Measurements from ENCODE around the gene MPG.

The MPG gene

DNA sequence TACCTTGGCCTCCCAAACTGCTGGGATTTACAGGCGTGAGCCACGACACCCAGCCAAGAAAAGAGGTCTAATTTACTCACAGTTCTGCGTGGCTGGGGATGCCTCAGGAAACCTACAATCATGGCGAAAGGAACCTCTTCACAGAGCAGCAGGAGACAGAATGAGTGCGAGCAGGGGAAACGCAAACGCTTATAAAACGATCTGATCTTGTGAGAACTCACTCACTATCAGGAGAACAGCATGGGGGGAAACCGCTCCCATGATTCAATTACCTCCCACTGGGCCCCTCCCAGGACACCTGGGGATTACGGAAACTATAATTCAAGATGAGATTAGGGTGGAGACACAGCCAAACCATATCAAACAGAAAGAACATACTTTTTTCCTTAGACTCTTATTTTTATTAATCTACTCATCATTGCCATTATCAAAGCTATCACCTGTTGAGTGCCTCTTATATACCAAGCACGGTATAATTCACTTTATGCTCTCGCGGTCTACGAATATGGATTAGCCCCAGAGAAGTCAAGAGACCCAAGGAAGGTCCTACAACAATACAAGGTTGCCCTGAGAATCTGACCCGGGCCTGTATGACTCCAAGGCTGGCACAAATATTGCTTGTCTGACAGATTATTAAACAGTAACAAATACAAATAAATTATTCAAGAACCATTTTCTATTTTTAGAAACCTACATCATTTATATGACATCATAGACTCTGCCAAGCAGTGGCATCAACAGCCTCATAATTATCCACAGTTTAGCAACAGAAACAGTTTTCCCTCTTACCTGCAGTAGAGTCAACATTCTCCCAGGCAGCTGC, 27.0 kb upstream of the MPG start:
- no peak for DNase-seq

DNA sequence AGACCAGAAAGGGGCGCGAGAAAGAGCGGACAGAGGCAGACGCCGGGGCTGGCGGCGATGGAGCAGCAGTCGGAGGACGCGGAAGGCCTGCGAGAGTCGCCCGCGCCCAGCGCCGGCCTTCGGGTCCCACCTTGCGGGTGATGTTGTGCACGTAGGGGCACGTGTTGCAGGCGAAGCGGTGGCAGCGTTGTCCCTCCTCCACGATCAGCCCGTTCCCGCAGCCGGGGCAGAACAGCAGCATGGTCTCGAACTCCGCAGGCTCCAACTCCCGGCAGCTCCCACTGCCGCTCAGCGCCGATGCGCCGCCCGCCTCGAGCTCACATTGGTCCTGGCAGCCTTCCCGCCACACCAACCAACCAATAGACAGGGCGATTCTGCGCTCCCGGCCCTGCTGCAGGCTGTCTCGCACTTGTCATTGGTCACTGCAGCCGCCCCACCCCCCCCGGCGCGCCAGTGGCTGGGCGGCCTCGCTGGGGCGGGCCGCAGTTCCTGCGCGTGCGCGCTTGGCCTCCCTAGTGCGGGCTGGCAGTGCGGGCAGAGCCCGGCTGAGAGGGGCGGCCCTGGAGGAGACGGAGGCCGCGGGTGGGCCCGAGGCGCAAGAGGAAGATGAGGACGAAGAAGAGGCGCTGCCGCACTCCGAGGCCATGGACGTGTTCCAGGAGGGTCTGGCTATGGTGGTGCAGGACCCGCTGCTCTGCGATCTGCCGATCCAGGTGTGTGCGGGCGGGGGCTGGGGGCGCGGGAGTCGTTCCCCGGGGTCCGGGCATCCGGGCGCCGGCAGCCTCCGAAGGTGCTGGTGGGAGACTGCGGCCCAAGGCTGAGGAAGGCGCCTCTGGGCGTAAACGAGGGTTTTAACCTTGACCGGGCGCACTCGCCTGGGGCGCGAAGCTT, 24.4 kb upstream of the MPG start, which contains the start of the genes POLR3K and SNRNP25:
POLR3K (minus strand) TSS at position 263 of the 891 bp plus-strand sequence; CDS start at position 241, 22 bp downstream.
SNRNP25 (plus strand) TSS at position 483 of the 891 bp plus-strand sequence; CDS start at position 672, 189 bp downstream.
- DNase-seq = peak; percentile 98

DNA sequence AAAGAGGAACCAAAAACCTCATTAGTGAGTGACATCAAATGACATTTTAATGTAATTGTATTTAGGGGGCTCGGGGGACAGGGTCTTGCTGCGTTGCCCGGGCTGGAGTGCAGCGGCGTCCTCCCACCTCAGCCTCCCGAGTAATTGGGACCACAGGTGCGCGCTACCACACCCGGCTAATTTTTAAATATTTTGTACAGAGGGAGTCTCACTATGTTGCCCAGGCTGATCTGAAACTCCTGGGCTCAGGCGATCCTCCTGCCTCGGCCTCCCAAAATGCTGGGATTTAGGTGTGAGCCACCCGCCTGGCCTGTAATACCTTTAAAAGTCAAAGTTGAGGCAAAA, 23.8 kb upstream of the MPG start:
- DNase-seq = no peak

DNA sequence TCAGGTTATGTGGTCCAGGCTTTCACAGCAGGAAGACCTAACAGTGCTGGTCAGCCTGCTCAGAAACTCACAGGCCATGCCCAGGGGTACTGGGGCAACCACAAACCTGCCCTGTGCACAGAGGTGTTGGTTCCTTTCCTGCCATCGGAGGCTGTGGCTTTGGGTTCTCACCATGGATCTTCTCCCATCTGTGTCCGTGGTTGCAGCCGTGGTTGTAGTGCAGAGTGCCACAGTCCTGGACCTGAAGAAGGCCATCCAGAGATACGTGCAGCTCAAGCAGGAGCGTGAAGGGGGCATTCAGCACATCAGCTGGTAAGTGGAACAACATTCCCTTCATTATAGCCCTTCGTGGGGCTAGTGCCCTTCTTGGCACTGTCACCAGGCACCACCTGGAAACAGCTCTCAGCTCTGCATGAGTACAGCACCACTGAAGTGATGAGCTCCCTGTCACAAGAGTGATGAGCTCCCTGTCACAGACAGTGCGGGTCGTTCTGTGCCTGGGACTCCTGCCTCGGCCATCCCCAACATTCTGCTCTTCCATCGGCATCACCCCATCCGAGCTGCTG, 22.4 kb upstream of the MPG start:
- DNase-seq = no peak

DNA sequence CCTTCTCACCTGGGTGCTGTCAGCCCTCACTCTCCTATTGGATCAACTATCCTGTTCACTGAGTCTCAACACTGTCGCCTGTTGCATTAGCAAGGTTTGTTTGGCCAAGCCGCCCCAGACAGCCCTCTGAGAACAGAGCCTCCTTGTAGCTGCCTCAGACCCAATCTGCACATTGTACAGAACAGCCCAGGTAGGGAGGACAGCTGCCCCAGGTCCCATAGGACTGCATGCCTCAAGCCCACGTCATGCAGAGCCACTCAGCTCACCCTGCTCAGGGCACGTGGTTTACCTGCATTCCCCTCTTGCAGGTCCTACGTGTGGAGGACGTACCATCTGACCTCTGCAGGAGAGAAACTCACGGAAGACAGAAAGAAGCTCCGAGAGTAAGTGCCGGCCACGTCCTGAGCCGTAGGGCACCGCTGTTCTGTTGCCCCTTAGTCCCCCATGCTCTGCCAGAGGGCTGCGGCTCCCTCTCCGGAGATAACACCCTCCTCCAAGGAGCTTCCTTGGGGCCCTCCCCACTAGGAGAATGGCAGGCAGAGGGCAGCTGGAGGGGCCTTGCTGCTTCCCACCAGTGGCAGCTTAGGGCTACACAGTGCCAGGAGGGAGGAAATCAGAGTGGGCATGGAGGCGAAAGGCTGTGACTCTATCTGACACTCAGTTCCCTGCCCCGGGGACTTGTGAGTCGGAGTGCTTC, 21.6 kb upstream of the MPG start:
- no peak for DNase-seq

DNA sequence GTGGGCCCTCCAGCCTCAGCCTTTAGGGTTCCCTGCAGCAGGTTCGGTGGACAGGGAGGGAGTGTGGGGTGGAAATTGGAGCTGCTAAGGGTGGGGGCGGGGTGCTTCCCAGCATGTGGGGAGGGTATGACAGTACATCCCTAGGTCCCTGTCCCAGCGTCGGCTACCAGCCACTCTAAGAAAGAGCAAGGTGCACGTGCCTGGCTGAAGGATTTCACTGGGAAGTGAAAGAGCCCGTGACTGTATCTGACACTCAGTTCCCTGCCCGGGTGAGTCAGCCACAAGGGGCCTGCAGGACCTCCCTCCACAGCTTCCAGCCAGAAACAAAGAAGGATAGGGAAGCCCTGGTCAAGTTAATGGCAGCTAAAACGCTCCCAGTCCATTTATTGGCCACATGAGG, 20.3 kb upstream of the MPG start:
- DNase-seq = no peak

DNA sequence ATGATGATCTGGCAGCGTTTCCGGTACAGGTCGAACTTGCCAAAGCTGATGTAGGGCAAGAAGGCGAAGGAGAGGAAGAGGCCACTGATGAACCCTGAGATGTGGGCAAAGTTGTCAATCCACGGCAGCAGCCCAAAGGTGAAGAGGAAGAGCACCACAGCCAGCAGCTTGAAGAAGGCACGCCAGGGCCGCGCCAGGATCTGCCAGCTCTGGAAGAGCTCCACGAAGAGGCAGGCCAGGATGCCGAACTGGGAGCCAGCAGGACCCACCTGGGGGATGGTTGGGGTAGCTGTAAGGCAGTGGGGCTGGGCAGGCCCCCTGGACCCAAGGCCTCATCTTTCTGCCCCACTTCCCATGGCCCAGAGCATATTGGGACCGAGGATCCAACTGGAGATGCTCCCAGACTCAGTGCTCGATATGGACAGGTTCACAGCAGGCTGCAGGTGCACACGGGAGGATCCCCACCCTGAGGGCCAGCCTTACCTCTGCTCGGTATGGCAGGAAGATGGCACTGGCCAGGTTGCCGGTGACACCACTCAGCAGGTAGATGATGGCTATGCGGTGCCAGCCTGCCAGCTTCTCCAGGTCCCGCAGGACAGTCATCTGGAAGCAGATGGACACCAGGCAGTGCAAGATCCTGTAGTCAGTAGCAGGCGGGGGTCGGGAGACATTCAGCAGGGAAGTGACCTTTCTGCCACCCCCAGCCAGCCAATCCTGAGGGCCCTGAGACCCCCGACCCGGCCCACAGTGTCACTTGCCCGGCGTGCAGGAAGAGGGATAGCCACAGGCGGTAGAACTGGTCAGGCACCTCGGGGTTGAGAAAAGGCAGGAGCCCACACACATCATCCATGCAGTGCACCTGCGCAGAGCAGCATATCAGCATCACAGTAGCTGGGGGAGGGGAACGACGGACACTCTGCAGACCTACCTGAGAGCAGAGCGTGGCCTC, 19.3 kb upstream of the MPG start:
- DNase-seq = no peak

DNA sequence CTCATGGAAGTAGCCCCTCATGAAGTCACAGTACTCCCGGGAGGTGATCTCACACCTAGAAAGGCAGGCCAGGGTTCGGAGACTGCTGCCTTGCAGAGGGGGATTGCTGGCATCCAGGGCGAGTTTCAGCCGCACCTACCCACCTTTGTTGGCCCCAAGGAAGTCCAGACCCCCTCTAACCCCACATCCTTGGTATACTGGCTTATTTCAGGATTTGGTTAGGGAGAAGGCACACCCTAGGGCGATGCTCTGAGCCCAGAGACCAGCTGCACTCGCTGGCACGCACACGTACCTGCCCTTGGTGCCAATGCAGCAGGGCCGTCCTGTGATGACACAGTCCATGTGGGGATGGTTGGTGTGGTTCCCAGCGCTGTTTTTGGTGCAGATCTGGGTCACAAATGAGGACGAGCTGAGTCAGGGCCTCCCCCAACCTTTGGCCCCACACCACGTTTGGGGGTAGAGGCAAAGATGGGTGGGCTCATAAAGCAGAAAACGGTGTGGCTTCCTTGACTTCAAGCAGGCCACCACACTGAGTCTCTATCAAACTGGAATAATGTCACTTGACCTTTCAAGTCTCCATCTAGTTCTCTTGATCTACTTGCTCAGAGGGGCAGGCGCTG, 18.5 kb upstream of the MPG start:
- DNase-seq = no peak

DNA sequence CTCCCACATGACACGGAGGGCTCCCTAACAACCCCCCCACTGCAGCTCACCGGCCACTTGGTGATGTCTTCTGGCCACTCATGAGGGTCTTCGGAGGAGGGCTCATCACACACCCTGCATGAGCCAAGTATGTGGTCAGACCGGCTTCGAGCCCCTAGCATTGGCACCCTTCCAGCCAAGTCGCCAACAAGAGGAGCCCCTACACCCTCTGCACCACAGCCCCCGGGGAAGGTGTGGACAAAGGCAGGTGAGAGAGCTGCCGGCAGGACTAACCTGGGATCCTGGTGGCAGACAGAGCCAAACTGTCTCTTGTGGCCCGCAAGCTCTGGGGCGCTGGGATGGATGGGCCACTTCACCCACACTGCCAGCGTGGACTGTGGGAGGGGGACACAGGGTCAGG, 17.9 kb upstream of the MPG start:
- DNase-seq = no peak

DNA sequence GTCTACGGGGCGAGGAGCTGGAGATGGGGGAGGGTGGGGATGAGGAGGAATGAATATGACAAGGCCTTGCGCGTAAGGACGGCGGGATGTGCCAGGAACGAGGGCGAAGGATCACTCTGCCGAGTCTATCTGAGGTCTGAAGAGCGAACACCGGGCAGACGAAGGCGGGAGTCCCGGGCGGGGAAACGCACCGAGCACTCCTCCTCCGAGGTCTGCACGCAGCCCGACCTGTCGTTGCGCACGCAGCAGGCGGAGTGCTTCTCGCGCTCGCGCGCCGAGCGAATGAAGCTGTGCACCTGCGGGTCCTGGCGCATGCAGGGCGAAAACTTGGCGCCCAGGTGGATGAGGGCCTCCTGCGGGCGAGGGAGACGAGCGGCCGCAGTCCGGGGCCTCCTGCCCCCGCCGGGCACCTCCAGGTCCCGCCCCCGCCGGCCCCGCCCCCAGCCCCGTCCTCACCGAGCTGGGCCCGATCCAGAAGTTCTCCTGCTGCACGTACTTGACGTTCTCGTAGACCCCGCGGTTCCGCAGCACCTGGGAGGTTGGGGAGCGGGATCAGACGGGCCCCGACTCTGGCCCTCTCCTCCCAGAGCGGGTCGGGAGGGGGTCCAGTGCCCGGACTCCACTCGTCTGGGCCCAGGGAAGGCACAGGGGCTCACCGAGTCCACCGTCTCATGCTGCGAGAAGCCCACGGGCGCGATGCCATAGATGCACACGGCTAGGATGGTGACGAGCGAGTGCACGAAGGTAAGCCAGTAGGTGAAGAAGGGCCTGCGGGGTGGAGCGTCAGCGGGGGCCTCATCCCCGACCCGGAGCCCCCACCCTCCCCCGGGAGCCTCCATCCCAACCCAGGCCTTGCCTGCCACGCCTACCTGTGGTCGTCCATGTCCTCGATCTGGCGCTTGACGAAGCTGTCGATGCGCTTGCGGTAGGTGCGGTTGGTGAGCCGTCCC, 16.8 kb upstream of the MPG start:
- no peak for DNase-seq

DNA sequence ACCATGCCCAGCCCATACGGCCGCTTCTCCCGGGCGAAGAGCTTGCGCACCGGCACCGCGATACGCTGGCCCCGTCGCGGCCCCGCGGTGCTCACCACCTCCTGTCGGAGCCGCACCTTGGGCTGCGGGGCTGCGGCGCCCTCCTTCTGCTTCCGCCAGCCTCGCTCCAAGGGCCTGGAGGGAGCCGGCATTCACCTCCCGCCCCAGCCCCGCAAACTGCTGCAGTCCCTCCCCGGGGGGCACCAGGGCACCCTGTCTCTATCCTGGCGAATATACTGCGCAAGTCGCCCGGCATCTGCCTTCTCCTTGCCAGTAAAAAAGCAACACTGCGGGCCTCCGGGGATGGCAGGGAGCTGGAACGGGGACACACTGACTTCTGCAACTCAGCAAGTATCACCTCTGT, 16.1 kb upstream of the MPG start:
- no peak for DNase-seq

DNA sequence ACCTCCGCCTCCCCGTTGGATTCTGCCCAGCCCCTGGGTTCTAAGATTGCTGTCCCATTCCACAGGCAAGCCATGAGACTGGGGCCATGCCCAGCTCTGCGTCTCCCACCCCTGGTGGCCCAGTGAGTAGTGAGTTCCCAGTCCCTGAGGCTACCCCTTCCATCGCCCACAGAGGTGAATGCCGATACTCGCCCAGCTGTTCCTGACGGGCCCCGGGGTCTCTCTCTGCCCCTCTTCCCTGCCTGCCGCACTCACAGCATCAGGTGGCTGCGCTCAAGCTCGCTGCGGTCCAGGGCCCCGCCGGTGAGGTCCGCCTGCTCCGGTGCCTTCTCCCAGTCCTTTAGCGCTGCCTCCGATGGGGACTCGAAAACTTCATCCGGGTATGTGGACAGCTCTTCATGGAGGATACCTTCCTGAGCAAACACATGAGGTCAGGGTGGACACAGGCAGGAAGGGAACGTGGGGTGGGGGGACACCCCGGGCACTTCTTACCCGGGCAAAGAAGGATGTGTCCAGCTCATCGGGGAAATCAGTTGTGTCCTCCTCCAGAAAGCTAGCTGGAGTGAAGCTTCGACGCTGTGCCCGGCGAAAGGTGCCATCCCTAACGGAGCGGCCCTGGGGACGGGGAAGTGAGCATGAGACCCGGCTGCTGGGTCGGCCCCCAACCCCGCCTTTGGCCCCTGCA, 15.6 kb upstream of the MPG start:
- no peak for DNase-seq

DNA sequence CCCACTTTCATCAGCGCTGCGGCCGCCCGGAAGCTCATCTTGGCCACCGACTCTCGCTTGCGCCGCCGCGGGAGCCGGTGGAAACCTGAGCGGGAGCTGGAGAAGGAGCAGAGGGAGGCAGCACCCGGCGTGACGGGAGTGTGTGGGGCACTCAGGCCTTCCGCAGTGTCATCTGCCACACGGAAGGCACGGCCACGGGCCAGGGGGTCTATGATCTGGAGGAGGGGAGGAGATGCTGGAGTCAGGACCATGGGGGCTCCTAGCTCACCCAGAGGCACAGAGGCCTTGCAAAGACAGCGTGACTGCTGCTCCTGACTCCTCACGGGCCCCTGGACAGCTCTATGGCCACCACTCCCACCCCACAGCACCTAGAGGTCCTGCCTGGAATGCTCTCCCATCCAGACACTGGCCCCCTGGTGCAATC, 15.0 kb upstream of the MPG start:
- no peak for DNase-seq

DNA sequence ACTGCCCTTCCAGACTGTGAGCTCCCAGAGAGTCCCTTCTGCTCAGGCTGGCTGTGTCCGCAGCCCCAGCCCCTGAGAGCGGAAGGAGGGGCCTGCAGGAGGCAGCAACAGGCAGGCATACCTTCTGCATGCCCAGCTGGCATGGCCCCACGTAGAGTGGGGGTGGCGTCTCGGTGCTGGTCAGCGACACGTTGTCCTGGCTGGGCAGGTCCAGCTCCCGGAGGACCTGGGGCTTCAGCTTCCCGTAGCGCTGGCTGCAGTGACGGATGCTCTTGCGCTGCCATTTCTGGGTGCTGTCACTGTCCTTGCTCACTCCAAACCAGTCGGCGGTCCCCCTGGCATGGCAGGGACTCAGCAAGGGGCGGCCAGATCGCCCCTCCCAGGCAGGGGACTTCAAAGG, 14.6 kb upstream of the MPG start:
- no peak for DNase-seq

DNA sequence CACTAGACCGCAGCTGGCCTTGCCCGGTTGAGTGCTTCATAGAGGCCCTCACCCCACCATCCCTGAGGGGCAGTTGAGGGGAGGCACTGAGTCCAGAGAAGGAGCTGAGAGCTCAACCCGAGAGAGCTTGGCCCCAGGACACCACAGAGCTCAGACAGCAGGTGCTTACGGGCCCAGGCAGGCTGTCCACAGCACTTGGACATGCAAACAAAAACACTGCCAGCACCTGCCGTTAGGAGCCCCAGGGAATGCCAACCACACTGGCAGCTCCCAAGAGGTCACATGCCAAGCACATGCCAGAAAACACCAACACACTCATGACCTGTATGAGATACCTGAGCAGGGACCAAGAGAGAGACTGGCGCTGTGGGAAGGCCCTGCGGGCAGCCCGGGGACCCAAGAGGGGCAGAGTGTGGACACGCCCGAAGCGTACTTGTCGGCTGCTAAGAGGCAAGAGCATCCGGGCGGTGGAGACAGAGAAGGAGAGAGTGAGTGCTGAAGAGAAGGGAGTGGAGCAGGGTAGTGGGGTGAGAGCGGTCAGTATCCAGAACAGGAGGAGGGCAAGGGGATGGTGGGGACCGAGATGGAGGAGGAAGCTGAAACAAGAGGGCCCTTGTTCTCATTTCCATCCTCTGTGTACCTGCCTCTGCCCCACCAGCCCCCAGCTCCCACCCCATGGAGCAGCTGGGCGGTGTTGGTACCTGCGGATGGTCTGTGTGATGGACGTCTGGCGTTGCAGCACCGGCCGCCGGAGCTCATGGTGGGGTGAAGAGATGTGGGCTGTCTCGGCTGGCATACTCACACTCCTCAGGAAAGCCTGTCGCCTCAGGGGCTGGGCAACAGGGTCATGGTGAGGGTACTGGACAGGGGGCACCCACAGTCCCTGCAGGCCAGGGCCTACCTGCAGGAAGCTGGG, 13.8 kb upstream of the MPG start:
- no peak for DNase-seq

DNA sequence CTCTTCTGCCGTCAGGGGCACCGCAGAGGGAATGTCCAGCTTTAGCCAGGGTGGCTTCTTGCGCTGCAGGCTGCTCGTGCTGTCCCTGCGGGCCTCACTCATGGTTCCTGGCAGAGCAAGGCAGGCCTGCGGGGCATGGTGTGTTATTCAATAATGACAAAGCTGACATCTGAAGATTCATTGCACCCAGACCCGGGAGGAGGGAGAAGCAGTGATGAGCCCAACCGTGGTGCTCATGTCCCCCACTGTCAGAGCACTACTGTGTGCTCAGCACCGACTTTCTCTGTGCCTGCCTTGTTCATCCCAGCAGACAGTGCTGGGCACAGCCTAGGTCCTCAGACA, 13.1 kb upstream of the MPG start:
- no peak for DNase-seq

DNA sequence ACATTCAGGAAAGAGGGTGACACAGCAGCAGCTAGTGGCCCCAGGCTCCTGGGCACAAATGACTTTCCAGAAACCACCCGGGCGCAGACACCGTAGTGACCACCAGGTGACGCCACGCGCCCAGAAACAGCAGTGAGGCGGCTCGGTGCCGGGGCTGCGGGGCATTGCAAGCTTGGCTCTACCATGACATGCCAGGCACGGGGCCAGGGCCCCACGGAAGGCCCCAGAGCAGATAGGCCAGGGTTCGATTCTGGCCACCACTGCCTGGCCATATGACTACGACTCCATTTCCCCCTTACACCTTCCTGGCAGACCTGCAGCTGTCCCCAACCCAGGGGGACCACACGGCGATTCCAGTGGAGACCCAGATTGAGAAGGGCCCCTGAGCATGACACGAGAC, 12.3 kb upstream of the MPG start:
- peak; percentile 59 for DNase-seq
